Measurements from ENCODE around the gene SCIN.
"Not testable (repeated sequence)": the region's sequence is repeated elsewhere in the genome, so short reads cannot be mapped to it uniquely, and the experiment has no call there.

Gene SCIN

GRCh38 chr7:12619461-12620069, 49.0 kb downstream of the SCIN start:
- DNase-seq: no peak

DNA sequence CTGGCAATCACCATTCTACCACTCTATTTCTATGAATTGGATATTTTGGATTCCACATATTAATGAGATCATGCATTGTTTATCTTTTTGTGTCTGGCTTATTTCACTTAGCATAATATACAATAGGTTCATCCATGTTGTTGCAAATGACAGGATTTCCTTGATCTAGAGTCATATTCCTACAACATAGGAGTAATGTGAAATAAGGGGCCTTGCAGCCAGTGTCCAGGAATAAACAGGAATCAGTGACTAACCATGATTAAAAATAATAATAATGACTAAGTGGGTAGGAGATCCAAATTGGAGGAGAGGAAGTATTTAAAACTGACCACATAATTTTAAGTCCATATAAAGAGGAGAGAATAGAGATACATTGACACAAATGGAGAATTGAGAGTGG, 49.9 kb downstream of the SCIN start:
- no peak for DNase-seq

GRCh38 chr7:12623223-12623622, 52.7 kb downstream of the SCIN start:
- DNase-seq: no peak

GRCh38 chr7:12623885-12624498, 53.5 kb downstream of the SCIN start:
- DNase-seq: no peak

GRCh38 chr7:12625836-12626235, 55.3 kb downstream of the SCIN start:
- no peak for DNase-seq

- DNase-seq: no peak
Measured at GRCh38 chr7:12629816-12630512, 59.4 kb downstream of the SCIN start.

DNA sequence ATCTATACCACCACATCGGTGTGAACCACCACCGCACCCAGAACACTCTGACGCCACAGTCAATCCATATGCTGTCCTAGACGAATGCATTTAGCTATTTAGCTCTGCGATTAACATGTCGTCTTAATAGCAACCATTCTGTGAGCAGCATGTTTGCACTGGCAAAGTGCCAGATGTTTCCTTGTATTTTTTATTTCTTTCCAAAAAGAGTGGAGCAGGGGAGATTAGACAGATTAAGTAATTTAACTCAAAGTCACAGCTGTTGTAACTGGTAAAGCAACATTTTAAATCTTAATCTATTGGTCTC, 59.9 kb downstream of the SCIN start:
- no peak for DNase-seq

- DNase-seq: no peak
Measured at GRCh38 chr7:12633582-12633981, 63.1 kb downstream of the SCIN start.

GRCh38 chr7:12635830-12636229, 65.3 kb downstream of the SCIN start:
- DNase-seq: no peak

DNA sequence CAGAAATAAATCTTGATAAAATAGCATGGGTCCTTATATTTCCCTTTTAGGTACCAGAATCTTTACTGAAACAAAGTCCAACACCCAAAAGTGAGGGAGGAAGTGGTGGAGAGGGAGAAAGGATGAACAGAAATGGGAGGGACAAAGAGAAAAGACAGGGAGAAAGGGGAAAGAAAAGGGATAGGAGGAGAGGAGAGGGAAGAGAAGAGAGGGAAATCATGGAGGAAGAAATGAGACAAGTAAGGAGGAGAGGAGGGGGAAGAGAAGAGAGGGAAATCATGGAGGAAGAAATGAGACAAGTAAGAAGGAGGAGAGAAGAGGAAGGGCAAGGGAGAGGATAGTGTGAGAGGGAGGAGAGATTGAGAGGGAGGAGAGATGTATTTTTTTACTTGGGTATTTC, 66.8 kb downstream of the SCIN start:
- no peak for DNase-seq

DNA sequence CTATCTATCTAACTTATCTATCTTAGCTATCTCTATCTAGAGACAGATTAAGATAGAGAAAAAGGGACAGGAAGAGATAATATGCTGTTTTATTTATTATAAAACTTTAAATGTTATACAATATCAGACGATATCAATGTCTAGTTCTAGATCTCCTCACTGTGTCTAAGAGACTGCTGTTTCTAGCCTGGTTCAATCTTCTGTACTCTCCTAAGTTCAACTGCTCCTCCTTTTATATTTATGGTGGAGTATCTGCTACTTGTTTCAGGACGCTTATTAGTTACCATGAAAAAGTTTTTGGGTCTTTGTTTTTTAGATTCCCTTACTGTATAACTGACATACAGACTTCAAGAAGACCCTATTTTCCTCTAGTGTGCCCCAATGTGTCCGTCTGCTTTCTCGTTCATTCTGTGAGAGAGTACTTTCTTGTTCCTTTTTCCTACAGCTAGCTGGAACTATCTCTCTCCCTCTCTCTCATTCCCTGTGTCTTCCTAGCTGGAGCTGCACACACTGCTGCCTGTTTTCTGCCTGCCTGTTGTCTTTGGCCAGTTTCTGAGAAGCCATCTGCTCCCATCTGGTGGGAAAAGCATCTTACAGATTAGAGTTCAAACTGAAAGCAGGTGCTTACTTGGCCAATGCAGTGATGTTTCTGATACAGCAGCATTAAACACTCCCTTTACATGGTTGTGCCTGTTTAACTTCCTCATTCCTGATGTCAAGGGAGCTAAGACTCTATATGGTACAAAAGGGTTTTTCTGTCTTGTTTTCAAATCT, 67.5 kb downstream of the SCIN start:
- DNase-seq: no peak

DNA sequence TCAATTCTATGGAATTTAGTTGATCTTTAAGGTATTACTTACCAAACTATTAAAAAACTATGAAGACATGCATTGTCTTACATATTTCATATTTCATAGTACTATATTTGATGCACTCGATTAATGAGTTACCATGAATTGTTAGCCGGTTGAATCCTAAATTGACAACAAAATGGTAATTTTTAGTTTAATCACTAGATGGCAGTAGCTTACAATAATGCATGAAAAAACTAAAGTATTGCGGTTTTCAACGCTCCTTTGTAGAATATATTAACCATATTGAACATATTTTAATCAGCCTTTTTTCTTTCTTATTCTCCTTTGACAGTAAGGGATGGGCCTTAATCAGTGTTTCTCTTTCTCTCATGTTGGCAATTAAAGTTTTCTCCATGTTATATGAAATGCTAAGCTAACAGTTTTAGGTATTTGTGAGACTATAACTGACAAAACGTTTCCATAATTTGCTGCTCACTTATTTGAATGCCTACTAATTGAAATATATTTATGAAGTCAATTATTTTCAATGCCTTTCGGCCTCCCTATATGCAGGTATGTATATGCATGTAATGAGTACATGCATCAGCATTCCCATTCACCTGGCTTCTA, 68.4 kb downstream of the SCIN start:
- no peak for DNase-seq

DNA sequence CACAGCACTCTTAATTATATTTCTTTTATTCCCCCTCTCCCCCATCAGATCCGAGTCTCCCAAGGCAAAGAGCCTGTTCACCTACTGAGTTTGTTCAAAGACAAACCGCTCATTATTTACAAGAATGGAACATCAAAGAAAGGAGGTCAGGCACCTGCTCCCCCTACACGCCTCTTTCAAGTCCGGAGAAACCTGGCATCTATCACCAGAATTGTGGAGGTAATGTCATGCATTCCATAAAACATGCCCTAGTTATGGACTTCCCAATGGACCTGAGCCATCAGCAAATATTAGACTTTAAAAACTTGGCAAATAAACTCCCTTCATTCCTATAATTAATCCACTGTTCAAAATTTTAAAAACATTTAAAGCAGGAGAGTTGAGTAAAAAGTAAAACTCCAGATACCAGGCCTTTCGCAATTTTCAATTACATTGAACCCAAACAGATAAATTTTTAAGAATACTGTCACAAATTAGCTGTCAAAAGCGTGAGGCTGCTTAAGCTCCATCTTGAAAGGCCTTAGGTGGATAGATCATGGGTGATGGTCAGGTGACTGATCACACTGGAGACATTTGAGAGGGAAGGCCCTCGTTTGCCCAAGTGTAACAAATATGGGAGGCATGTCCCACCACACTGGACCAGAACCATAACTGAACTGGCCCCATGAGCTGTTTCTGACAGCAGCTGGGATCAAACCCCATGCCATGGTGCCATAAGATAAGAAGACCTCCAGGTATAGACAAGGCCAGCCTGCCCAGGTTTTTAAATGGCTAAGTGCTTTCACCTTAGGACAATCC, 70.0 kb downstream of the SCIN start:
- DNase-seq: no peak

DNA sequence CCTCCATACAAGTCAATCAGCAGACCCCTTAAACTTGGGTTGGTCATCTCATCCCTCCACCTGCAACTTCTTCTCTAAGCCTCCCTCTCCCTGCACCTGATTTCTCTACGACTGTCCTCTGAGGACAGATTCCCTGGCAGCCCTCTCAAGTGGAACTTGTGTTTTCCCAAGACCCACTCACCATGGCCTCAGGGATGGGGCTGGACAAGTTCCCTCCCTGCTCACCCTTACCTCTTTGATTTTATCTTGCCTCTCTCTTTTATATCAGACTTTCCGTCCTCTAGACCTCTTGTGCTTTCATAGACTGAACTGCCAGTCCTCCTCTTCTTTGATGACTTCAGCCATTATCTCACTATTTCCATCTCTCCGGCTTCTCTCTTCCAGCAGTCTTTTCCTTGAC, 70.7 kb downstream of the SCIN start:
- DNase-seq: no peak

DNA sequence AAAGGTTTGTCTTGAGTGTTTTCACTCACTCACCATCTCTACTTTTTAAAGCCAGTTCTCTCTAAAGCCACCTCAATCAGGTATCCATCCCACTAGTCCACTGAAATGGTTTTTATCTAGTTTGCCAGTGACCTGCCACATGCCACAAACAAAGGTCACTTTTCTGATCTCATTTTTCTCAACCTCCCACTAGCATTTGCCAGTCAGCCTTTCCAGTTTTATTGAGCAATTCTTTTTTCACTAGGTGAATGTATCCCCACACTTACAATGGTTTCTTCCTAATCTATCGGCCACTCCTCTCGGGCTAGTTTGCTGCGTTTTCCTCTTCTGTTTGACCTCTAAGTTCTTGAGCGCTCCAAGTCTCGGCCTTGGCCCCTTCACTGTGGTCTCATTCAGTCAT, 72.0 kb downstream of the SCIN start:
- DNase-seq: no peak

DNA sequence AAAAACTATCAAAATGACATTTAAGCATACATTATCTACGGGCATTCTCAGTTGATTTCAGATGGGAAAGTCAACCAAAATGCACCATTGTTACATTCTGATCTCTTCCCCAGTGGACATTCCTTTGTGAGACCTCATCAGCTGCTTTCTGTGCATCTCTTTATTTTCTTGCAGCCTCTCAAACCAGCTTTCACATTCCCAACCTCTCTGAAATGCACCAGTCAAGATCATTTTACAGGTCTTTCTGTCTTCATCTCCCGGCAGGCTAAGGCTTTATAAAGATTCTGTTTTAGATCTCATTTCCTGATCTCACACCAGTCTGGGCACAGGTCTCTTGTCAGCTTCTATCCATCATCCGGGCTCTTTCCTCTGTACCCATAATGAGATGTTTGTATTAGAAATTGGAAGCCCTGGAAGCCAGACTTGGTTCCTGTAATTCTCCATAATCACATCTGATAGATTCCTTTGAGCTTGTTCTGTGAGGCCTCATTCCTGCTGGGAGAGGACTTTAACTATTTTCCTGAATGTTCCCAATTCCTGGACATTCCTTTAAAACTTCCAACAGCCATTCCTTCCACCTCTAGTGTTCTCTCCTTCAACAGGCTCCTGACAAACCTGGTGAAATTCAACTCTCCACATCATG, 72.6 kb downstream of the SCIN start:
- DNase-seq: no peak

DNA sequence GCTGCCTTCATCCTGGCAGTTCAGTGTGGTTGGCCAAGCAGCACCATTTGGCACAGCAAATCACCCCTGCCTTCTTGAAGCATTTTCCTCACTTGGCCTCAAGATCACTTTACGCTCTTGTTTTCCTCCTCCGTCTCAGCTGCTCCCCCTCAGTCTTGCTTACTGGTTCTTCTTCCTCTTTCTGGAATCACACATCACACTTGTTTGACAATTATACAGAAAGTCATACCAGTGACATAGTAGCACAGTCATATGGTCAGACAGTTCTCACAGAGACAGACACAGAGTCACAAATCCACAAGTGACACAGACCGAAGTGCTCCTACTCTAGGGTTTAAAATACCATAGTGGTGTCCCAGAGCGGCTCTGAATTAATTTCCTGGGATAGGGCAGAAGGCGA, 73.1 kb downstream of the SCIN start:
- DNase-seq: no peak

DNA sequence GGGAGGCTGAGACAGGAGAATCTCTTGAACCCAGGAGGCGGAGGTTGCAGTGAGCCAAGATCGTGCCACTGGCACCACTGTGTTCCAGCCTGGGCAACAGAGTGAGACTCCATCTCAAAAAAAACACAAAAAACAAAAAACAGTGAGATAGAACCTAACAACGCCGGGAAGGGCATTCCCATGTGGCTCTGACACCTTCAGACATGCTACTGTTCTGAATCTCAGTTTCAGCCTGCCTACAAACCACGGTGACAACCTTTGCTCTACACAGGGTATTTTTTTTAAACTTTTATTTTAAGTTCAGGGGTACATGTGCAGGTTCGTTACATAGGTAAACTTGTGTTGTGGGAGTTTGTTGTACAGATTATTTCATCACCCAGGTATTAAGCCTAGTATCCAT, 74.7 kb downstream of the SCIN start:
- DNase-seq: not testable (repeated sequence)

GRCh38 chr7:12646139-12646538, 75.6 kb downstream of the SCIN start:
- no peak for DNase-seq

DNA sequence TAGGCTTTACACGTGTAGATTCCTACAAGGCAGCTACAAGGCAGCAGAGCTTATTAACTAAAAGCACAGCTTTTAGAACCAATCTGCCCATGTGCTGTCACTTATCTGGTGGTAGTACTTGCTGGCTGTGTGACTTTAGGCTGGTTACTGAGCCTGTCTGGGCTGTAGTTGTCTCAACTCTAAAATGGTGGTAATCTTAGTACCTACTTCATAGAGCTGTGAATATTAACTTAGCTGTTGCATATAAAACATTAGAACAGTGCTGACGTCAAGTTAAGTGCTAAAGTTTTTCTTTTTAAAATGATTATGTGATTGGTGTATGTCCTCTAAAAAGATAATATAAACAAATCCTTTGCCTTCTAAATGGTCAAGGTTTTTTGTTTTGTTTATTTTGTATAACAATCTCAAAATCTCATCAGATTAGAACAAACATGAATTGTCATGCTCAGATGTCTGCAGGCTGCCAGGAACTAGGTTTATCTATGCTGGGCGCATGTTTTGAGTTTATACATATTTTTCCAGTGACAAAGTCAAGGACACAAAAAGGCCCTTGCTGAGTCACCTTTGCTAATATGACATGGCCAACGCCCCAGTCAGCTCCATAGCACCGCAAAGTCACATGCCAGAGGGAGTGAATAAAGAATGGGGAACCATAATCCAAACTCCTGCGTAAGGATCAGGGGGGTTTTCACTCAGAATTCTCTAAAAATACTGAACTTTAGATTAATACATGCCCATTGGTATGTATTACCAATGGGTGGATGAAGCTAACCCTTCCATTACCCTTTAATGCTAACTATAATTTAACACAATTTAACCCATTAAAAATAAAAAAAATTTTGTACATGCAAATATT, 77.1 kb downstream of the SCIN start:
- DNase-seq: no peak

DNA sequence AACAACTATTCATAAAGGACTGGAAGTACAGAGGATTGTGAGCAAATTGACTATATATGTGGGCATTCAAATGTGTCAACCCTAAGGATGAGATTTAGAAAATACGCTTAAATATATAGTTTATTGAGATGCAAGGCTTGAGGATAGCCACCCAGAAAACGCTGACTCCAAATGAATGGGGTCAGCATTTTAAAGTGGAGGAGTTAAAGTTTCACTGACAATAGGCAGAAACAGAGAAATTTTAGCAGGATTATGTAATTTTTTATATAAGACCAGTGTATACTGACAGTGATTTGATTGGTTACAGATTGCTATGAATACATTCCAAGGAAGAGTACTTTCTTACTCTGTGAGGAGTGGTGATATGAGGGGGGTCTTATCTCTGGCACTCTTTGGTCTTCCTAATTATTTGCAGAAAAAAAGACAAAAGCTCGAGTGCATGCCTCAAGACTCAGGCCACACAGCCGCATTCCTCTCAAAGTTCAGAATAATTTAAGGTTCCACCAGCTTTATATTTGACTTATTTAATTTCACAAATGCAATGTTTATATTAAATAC, 78.3 kb downstream of the SCIN start:
- DNase-seq: no peak

All from stimulated activated CD4-positive, alpha-beta T cell treated with anti-CD3 and anti-CD28 coated beads, Interleukin-1b, Interleukin-23, amount 100 ng/mL, for 48 hours (primary cell).